K562 (cell line): ENCODE data around the gene PMFBP1. TPM values are rescaled to one million over a fixed set of nuclear protein-coding genes. Genes with fewer than 3 reads are reported as not detected.
A peak's percentile ranks its signal among the peaks of the same experiment; 100 is the strongest.

Experiments used
- ATAC-seq: fragments of 200-7000 bp; cut with Tn5 transposase; 3 replicates; pipeline ENCODE4 v1.9.1; 2020; ENCODE audit warnings: moderate library complexity
- BruUV-seq: library from RNA; stranded (reverse); fragments of 400-500 nt; replicated peaks from 2 replicates; lab custom pipeline; 2021; lab: Mats Ljungman, UMichigan
- CTCF ChIA-PET: fragments of 300-600 bp; formaldehyde crosslinking; extraction: SDS; loops from one replicate; lab custom pipeline; 2021; ENCODE audit warnings: low intra/inter-chr PET ratio; lab: Yijun Ruan, JAX
- POLR2A ChIA-PET: fragments of 300-600, 350-650 bp; sonication (Branson Sonifier 250); formaldehyde crosslinking; extraction: SDS; loops from one replicate; lab custom pipeline; 2021; ENCODE audit warnings: antibody characterized with exemption, inconsistent platforms; lab: Yijun Ruan, JAX
- DNase-seq, 4 experiments: peaks; one replicate each; pipeline versions ENCODE4 v3.0.0 to v3.0.0-alpha.2; 2011 to 2018; ENCODE audit warnings: low spot score in 3 of 4, mixed read lengths in 3 of 4; ENCODE audit errors: extremely low read depth in 1 of 4
- FAIRE-seq: peaks from 2 replicates; lab custom pipeline; 2011; peaks lifted over from hg19 to GRCh38; lab: Jason Lieb, UNC
- H2AFZ ChIP-seq: 2 replicates; pipeline ENCODE4 v1.6.0; 2011; ENCODE audit warnings: low read depth, low read length, control low read depth, inconsistent platforms
- H3K27ac ChIP-seq: fragments of 200-600 bp; 3 replicates; pipeline ENCODE4 v1.8.0; 2011; ENCODE audit warnings: low read depth, mild to moderate bottlenecking, control low read depth, inconsistent platforms, low read length, moderate library complexity, mixed read lengths; ENCODE audit errors: extremely low read depth
- H3K27me3 ChIP-seq, 2 experiments: fragments of 300-600 bp in 1 of 2; 2 replicates in 1 of 2; 3 replicates in 1 of 2; pipeline versions ENCODE4 v1.6.0 to v1.8.0; 2011; ENCODE audit warnings: inconsistent platforms in 2 of 2, low read length in 2 of 2, mild to moderate bottlenecking in 1 of 2, mixed read lengths in 1 of 2, moderate library complexity in 1 of 2; ENCODE audit not compliant: control insufficient read depth in 2 of 2, insufficient read depth in 2 of 2
- H3K36me3 ChIP-seq: fragments of 300-600 bp; 3 replicates; pipeline ENCODE4 v1.8.0; 2011; ENCODE audit warnings: mild to moderate bottlenecking, low read length, inconsistent platforms; ENCODE audit not compliant: control insufficient read depth, insufficient read depth
- H3K4me1 ChIP-seq, 2 experiments: fragments of 200-600 bp in 1 of 2; replicated peaks in 1 of 2; 2 replicates in 1 of 2; 3 replicates in 1 of 2; pipeline versions ENCODE4 v1.5.1 to v1.8.0; 2011; ENCODE audit warnings: inconsistent platforms in 2 of 2, low read length in 2 of 2, mild to moderate bottlenecking in 1 of 2, mixed read lengths in 1 of 2, moderate library complexity in 1 of 2; ENCODE audit not compliant: control insufficient read depth in 2 of 2, insufficient read depth in 2 of 2
- H3K4me2 ChIP-seq: 2 replicates; pipeline ENCODE4 v1.6.1; 2011; ENCODE audit warnings: low read length, control low read depth, inconsistent platforms, mixed read lengths; ENCODE audit not compliant: insufficient read depth
- H3K4me3 ChIP-seq: fragments of 200-600 bp; sonication (generic), shearing (Covaris generic); 2 replicates; pipeline ENCODE4 v1.5.1; 2016; ENCODE audit warnings: control low read depth, inconsistent platforms
- H3K79me2 ChIP-seq: fragments of 200-600 bp; 3 replicates; pipeline ENCODE4 v1.8.0; 2011; ENCODE audit warnings: low read length, inconsistent platforms; ENCODE audit not compliant: control insufficient read depth, insufficient read depth
- H3K9ac ChIP-seq, 2 experiments: 2 replicates each; pipeline versions ENCODE4 v1.6.0 to v1.6.1; 2011; ENCODE audit warnings: low read depth in 2 of 2, low read length in 2 of 2, control low read depth in 1 of 2, inconsistent platforms in 1 of 2, mild to moderate bottlenecking in 1 of 2, mixed read lengths in 1 of 2; ENCODE audit not compliant: insufficient read depth in 1 of 2
- H3K9me1 ChIP-seq: one replicate; pipeline ENCODE4 v1.6.0; 2011; ENCODE audit warnings: inconsistent platforms, mild to moderate bottlenecking, low read length, moderate library complexity; ENCODE audit not compliant: control insufficient read depth, insufficient read depth
- H3K9me3 ChIP-seq: replicated peaks from 2 replicates; pipeline ENCODE4 v1.5.1; 2011; ENCODE audit warnings: low read depth, low read length, inconsistent platforms; ENCODE audit not compliant: control insufficient read depth, insufficient read depth
- H4K20me1 ChIP-seq: replicated peaks from 2 replicates; pipeline ENCODE4 v1.6.1; 2011; ENCODE audit warnings: low read length, inconsistent platforms, mixed read lengths; ENCODE audit not compliant: control insufficient read depth, insufficient read depth
- BHLHE40 ChIP-seq: IDR thresholded peaks from 2 replicates; pipeline ENCODE4 v1.6.1; 2011; ENCODE audit warnings: low read length, improper control_type of control experiment
- KDM1A ChIP-seq, 2 experiments: fragments of 450-650 bp; IDR thresholded peaks; 2 replicates each; pipeline ENCODE4 v1.6.1; 2016; ENCODE audit warnings: mild to moderate bottlenecking in 2 of 2
- KLF6 ChIP-seq: fragments of 250-450 bp; sonication (Bioruptor Pico); IDR thresholded peaks from 2 replicates; pipeline ENCODE4 v1.4.0; 2020; ENCODE audit warnings: mild to moderate bottlenecking, moderate library complexity, borderline replicate concordance
- LEF1 ChIP-seq: fragments of 450-650 bp; IDR thresholded peaks from 2 replicates; pipeline ENCODE4 v1.6.1; 2016; ENCODE audit warnings: mild to moderate bottlenecking
- MBD1 ChIP-seq: fragments of 250-450 bp; sonication (Bioruptor Pico); IDR thresholded peaks from 2 replicates; pipeline ENCODE4 v1.8.0; 2022; ENCODE audit warnings: inconsistent platforms
- NCOR1 ChIP-seq: fragments of 450-650 bp; IDR thresholded peaks from 2 replicates; pipeline ENCODE4 v1.6.1; 2016; ENCODE audit warnings: mild to moderate bottlenecking, moderate library complexity
- NKRF ChIP-seq: fragments of 450-650 bp; IDR thresholded peaks from 2 replicates; pipeline ENCODE4 v1.6.1; 2016; ENCODE audit warnings: borderline replicate concordance
- PRMT5 ChIP-seq: sonication (generic); formaldehyde crosslinking; IDR thresholded peaks from 2 replicates; pipeline ENCODE4 v1.5.0; 2020; ENCODE audit warnings: missing genetic modification reagents
- SAFB ChIP-seq: fragments of 200-400 bp; formaldehyde crosslinking; IDR thresholded peaks from 2 replicates; pipeline ENCODE4 v1.6.1; 2017; ENCODE audit warnings: low read depth, low read length, borderline replicate concordance
- TAF1 ChIP-seq: IDR thresholded peaks from 2 replicates; pipeline ENCODE4 v1.6.1; 2011; ENCODE audit warnings: mild to moderate bottlenecking, low read length, moderate library complexity; ENCODE audit not compliant: insufficient read depth, control insufficient read depth, severe bottlenecking; ENCODE audit errors: extremely low read depth
- TEAD1 ChIP-seq, 2 experiments: fragments of 450-650 bp in 1 of 2; sonication (generic) in 1 of 2; formaldehyde crosslinking; IDR thresholded peaks; 2 replicates each; pipeline versions ENCODE4 v1.4.0 to v1.8.0; 2020 to 2022; ENCODE audit warnings: mild to moderate bottlenecking in 2 of 2, missing genetic modification reagents in 1 of 2
- TFE3 ChIP-seq: fragments of 450-650 bp; formaldehyde crosslinking; IDR thresholded peaks from 2 replicates; pipeline ENCODE4 v1.4.0; 2020; ENCODE audit warnings: mild to moderate bottlenecking, mixed read lengths
- TRIM24 ChIP-seq, 2 experiments: fragments of 450-650 bp; IDR thresholded peaks; 2 replicates each; pipeline ENCODE4 v1.6.1; 2016
- U2AF2 ChIP-seq: fragments of 200-400 bp; formaldehyde crosslinking; optimal IDR thresholded peaks from 2 replicates; pipeline ENCODE3; 2017; ENCODE audit warnings: low read depth, mild to moderate bottlenecking, low read length
- WGBS: fragments of 100-300 bp; shearing (Covaris generic); methylation state at CpG from one replicate; pipeline ENCODE4 v1.1.6; 2016; ENCODE audit warnings: low coverage, mixed read lengths; ENCODE audit not compliant: insufficient coverage; ENCODE audit errors: missing lambda C conversion rate; 5-methylcytosine and 5-hydroxymethylcytosine counted together
- in situ Hi-C: fragments of 300-500 bp; cut with MboI; formaldehyde crosslinking; loops from 4 replicates; pipeline ENCODE4 v1.15.0; 2018; ENCODE audit warnings: inconsistent platforms, mixed read lengths
- intact Hi-C: fragments of 100-400 bp; cut with micrococcal nuclease; formaldehyde crosslinking; loops from 2 replicates; pipeline ENCODE4 v1.14.2; 2022
- polyA plus RNA-seq, 8 experiments: library from polyadenylated mRNA; depleted of rRNA in 4 of 8; stranded (reverse) in 5 of 8; unstranded in 3 of 8; fragments of >200 nt; fragmentation: Nextera tagmentation in 2 of 8; fragmentation: Illumina TruSeq in 1 of 8; extraction: Ambion mirVana in 2 of 8; extraction: Trizol in 1 of 8; gene quantifications; 2 replicates each; pipeline versions ENCODE4 v1.2.1 to v1.2.3, GENCODE V29; 2011 to 2014; ENCODE audit warnings: inconsistent platforms in 1 of 8, missing spikeins in 1 of 8
- total RNA-seq, 7 experiments: library from RNA; depleted of rRNA in 6 of 7; stranded (reverse); fragments of >200 nt in 6 of 7; fragmentation: Illumina TruSeq in 2 of 7; extraction: Trizol in 2 of 7; gene quantifications; 2 replicates each; pipeline versions ENCODE4 v1.2.1 to v1.2.3, GENCODE V29; 2011 to 2021; ENCODE audit warnings: low replicate concordance in 1 of 7
- TF ChIP-seq, protein P1 (sequence below), 2 experiments: fragments of 450-650 bp in 1 of 2; sonication (generic) in 1 of 2; formaldehyde crosslinking in 1 of 2; IDR thresholded peaks in 1 of 2; conservative IDR thresholded peaks in 1 of 2; 2 replicates each; pipeline versions ENCODE4 v1.6.1 to v1.8.1; 2016 to 2023; ENCODE audit warnings: mild to moderate bottlenecking in 2 of 2, moderate library complexity in 2 of 2, inconsistent platforms in 1 of 2, missing genetic modification reagents in 1 of 2

Gene PMFBP1
- total and polyA plus RNA-seq, 9 of the 15 experiments (the other 6 are each of a cell fraction or from before 2014, with no cell fraction given), result 0.13 to 0.91 (median 0.47) TPM

DNA sequence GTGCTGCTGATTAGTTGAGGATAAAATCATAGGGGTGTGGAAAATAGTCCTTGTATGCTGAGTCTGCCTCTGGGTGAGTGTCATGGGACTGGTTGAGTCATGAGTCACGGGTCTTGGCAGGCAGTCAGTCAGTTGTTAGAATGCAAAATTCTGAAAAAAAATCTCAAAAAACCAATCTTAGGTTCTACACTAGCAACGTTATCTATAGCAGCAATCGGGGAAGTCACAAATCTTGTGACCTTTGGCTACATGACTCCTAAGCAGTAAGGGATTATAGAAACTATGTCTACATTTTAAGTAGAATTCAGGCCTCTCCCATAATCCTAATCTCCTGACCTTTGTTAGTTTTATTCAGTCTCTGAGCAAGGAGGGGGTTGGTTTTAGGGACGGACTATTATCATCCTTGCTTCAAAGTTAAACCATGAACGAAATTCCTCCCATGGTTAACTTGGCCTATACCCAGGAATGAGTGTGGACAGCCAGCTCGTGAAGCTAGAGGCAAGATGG lies 18.0 kb upstream of the PMFBP1 start (continued):
- TF ChIP-seq, protein P1, sequence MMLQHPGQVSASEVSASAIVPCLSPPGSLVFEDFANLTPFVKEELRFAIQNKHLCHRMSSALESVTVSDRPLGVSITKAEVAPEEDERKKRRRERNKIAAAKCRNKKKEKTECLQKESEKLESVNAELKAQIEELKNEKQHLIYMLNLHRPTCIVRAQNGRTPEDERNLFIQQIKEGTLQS (IDR thresholded peaks at IDR 0.05), result peak; percentile 65
- TF ChIP-seq, protein P1 (CRISPR knock-in tag; conservative IDR thresholded peaks at IDR 0.05), result no peak
- peak in 1 of 2 experiments; percentile 35; a peak in 1 of 4 replicates for TF ChIP-seq KDM1A (IDR thresholded peaks at IDR 0.05)
- peak; percentile 48; the same call in 1 of the 2 replicates for TF ChIP-seq BHLHE40
- TF ChIP-seq TEAD1 (CRISPR knock-in tag; IDR thresholded peaks at IDR 0.05), result 0 out of 4 replicates have a peak, but pooled peaks of 1 of the 2 experiments have one; percentile 52
- TF ChIP-seq, all 486 proteins: peak for 24

DNA sequence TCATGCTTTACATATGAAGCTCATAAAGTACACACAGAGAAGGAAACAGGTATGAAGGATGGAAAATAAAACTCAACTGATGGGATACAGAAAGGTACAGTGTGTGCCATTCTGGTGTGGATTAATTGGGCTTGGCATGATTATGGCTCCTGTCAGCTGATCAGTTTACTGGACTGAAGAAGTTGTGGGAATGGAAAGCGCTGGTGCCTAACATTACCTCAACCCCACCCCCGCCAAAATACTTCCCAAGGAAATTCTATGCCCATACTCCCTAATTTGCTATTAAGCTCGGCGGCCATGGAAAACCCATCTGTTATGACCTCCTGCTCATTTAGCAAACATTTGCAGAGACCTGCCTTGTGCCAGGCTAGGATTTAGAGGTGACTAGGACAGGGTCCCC lies 16.6 kb upstream of the PMFBP1 start:
- Histone ChIP-seq H3K27ac (no peak overlapping the region), H3K4me2 (no peak overlapping the region), H3K9me1 (no peaks in the 10 kb centered on the region), H4K20me1 (no peaks in the 10 kb centered on the region; the same call in 1 of the 2 replicates), H3K36me3 (no peaks in the 10 kb centered on the region), H3K4me3 (no peak overlapping the region), H3K9me3 (no peaks in the 10 kb centered on the region), H3K79me2 (no peaks in the 10 kb centered on the region), H3K9ac (no peak overlapping the region), H3K27me3 (no peaks in the 10 kb centered on the region), H3K4me1 (no peaks in the 10 kb centered on the region), H2AFZ (no peak overlapping the region)
- FAIRE-seq (no peak), DNase-seq (no peak), ATAC-seq (no peak)
- ChIA-PET CTCF (no interaction called here), POLR2A (interaction anchor here (0.7 to 1.2 kb wide), 2 partner anchors 8 to 470 kb away, joined by 3 read pairs; no protein-coding TSS in a partner anchor)
- intact Hi-C loops (no loop called here), in situ Hi-C loops (no loop called here)
- 6% methylated on average over 4 of the region's 4 CpGs for WGBS
- BruUV-seq, result no TSS peak
- TF ChIP-seq U2AF2 (no peak), TRIM24 (IDR thresholded peaks at IDR 0.05) (no peak), NKRF (no peak), PRMT5 (CRISPR knock-in tag) (no peak), NCOR1 (no peak), TAF1 (no peak), SAFB (no peak), TFE3 (CRISPR knock-in tag) (no peak), LEF1 (no peak), KLF6 (CRISPR knock-in tag) (no peak), MBD1 (CRISPR knock-in tag) (no peak)
